ENCODE results near the gene TLL1.

GRCh38 chr4:165982934-165983333, 109.9 kb downstream of the TLL1 start:
- TF ChIP-seq CTCF (IDR thresholded peaks at IDR 0.05; ENCODE audit: extremely low read depth in 1 of 2, insufficient read depth in 1 of 2, low read depth in 1 of 2, low read length in 2 of 2), result no peak
- TF ChIP-seq EZH2 (IDR thresholded peaks at IDR 0.05; ENCODE audit: borderline replicate concordance, low read depth, low read length, severe bottlenecking), result no peak

All from endothelial cell of umbilical vein (primary cell).